Measurements from ENCODE around the gene LRBA.
"Not testable (repeated sequence)": the region's sequence is repeated elsewhere in the genome, so short reads cannot be mapped to it uniquely, and the experiment has no call there.

Gene LRBA

DNA sequence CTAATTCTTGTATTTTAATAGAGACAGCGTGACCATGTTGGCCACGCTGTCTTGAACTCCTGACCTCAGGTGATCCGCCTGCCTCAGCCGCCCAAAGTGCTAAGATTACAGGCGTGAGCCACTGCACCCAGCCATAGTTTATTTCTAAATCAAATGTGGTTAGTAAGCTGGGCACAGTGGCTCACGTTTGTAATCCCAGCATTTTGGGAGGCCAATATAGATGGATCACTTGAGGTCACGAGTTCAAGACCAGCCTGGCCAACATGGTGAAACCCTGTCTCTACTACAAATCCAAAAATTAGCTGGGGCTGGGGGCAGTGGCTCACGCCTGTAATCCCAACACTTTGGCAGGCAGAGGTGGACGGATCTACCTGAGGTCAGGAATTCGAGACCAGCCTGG lies 13.9 kb upstream of the LRBA start:
- intact Hi-C loops (cut with DNase I): not testable (repeated sequence)
- DNase-seq: peak in 1 of 42 donors; percentile 13

- DNase-seq: no peak
- intact Hi-C loops (cut with DNase I): no loop called here
These were observed 10.7 kb upstream of the LRBA start for GRCh38 chr4:151025759-151026158.

DNA sequence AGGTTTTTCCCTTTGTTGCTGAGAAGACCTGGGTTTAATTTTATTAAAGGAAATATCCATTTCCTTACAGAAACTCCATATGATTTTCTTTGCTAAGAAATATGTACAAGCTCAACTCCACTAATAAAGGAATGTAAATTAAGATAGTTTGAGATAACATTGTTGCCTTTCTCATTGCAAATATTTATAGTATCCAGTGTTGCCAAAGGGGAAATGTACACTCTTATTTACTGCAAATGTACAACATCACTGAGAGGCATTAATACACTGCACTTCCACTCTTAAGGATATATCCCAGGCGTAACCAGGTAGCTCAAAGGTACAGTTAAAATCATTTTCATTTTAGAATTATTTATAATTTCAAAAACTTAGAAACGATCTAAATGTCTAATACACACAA lies 7.5 kb upstream of the LRBA start:
- intact Hi-C loops (cut with DNase I): no loop called here
- DNase-seq: no peak

- no peak for DNase-seq
- intact Hi-C loops (cut with DNase I): no loop called here
These were observed 6.7 kb upstream of the LRBA start for GRCh38 chr4:151021637-151022334.

GRCh38 chr4:151015459-151016347 lies 619 bp upstream of the LRBA start:
- intact Hi-C loops (cut with DNase I): loop anchor here (10.0 kb wide), 1 partner anchor 79 kb away; the partner anchor contains the start of gene RPS3A
- peak; percentile 64 to 93 (median 84) for DNase-seq

- no peak for DNase-seq
- intact Hi-C loops (cut with DNase I): loop anchor here (10.0 kb wide), 1 partner anchor 81 kb away; the partner anchor contains the start of gene RPS3A
These were observed 1.1 kb downstream of the LRBA start for GRCh38 chr4:151013944-151014343.

- intact Hi-C loops (cut with DNase I): loop anchor here (10.0 kb wide), 1 partner anchor 81 kb away; the partner anchor contains the start of gene RPS3A
- DNase-seq: no peak
These were observed 1.6 kb downstream of the LRBA start for GRCh38 chr4:151013491-151013890.

DNA sequence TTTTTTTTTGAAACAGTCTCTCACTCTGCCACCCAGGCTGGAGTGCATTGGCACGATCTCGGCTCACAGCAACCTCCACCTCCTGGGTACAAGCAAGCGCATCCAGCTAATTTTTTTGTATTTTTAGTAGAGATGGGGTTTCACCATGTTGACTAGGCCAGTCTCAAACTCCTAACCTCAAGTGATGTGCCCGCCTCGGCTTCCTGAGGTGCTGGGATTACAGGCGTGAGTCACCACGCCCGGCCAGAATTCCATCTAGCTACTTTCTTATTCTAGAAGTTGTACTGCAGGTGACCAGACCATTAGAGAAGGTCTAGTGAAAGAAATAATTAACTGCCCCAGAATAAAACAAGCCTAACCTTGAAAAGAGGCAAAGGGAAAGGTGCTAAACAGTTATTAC lies 2.3 kb downstream of the LRBA start:
- intact Hi-C loops (cut with DNase I): loop anchor here (10.0 kb wide), 1 partner anchor 82 kb away; the partner anchor contains the start of gene RPS3A
- peak in 6 of 42 donors; percentile 5 to 28 (median 14) for DNase-seq

- intact Hi-C loops (cut with DNase I): loop anchor here (10.0 kb wide), 1 partner anchor 82 kb away; the partner anchor contains the start of gene RPS3A
These were observed 2.7 kb downstream of the LRBA start for GRCh38 chr4:151012376-151012775.

DNA sequence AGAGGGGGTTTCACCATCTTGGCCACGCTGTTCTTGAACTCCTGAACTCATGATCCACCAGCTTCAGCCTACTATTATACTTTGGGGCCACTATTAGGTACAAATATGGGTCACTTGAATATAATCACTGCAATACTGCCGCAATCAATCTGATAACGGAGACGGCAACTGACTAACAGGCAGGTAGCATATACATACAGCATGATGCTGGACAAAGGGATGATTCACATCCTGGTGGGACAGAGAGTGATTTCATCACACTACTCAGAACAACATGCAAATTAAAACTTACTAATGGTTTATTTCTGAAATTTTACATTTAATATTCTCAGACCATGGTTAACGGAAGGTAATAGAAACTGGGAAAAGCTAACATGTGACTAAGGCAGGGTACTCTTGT lies 10.9 kb downstream of the LRBA start:
- no peak for DNase-seq
- intact Hi-C loops (cut with DNase I): no loop called here

More at GRCh38 chr4:151012376-151012775, 2.7 kb downstream of the LRBA start:
- DNase-seq: no peak

GRCh38 chr4:151000747-151001429 lies 14.2 kb downstream of the LRBA start:
- intact Hi-C loops (cut with DNase I): no loop called here
- DNase-seq: peak in 1 of 42 donors; percentile 25

DNA sequence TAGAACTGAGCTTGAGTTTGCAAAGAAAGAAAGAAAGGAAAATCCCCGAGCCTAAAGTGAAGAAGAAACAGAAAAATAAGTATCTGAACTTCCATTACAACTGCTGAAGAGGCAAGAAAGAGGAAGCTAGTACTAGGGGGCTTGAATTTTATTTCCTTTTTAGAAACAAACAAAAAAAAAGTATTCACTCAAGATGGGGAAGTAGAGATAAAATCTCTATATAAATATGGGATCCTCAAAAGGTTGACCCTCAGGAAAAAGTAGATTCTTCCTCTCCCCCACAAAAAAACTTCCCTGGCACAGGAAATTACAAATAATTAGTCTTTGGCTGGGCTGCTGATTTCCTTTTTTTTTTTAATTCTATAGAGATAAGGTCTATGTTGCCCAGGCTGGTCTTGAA lies 16.0 kb downstream of the LRBA start:
- intact Hi-C loops (cut with DNase I): no loop called here
- DNase-seq: no peak

GRCh38 chr4:150997141-150997540 lies 17.9 kb downstream of the LRBA start:
- no peak for DNase-seq

GRCh38 chr4:150994721-150995120 lies 20.4 kb downstream of the LRBA start:
- intact Hi-C loops (cut with DNase I): no loop called here
- DNase-seq: no peak

More at GRCh38 chr4:150997141-150997540, 17.9 kb downstream of the LRBA start:
- intact Hi-C loops (cut with DNase I): no loop called here

DNA sequence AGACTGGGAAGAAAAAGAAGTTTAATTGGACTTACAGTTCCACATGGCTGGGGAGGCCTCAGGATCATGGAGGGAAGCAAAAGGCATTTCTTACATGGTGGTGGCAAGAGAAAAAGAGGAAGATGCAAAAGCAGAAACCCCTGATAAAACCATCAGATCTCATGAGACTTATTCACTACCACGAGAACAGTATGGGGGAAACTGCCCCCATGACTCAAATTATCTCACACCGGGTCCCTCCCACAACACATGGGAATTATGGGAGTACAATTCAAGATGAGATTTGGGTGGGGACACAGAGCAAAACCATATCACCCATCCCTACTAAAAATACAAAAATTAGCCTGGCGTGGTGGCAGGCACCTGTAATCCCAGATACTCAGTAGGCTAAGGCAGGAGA lies 21.5 kb downstream of the LRBA start:
- intact Hi-C loops (cut with DNase I); DNase-seq: not testable (repeated sequence)

GRCh38 chr4:150990993-150991392 lies 24.1 kb downstream of the LRBA start:
- intact Hi-C loops (cut with DNase I): no loop called here
- no peak for DNase-seq

DNA sequence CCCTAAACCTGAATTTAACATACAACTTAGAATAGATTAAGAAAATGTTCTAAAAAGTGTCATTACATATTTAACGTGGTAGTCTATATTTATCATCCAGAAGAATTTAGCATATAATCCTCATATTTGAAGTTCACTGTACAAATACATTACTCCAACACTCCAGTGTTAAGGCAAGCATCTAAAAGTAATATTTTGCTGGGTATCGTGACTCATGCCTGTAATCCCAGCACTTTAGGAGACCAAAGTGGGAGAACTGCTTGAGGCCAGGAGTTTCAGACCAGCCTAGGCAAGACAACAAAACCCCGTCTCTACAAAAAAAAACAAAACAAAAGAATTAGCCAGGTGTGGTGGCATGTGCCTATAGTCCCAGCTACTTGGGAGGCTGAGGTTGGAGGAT lies 24.8 kb downstream of the LRBA start:
- no peak for DNase-seq
- intact Hi-C loops (cut with DNase I): no loop called here

DNA sequence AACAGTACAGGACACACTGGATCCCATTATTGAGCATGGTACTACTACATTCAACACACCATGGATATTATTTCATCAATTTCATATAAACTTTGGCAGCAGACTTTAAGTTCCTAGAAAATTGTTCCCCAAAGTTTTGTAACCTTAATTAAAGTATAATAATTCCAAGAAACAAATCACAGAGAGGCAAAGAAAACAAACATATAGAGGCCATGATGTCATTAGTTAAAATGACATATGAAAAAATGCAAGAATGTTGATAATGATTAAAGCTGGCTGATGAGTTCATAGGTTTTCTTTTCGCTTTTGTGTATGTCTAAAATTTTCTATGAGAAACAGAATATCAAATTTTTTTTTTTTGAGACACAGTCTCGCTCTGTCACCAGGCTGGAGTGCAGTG lies 26.8 kb downstream of the LRBA start:
- intact Hi-C loops (cut with DNase I): no loop called here
- DNase-seq: no peak

DNA sequence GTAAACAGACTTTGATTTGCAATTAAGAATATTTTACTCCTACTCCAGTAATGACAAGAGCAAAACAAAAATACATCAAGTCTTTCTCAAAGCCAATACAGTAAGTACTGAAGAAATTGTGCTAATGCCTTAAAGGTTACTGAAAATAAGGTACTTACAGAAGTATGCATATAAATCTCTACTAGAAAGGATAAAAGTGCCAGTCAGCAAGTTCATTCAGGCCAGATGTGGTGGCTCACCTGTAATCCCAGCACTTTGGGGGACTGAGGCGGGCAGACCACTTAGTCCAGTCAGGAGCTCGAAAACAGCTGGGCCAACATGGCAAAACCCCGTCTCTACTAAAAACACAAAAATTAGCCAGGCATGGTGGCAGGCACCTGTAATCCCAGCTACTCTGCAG lies 27.9 kb downstream of the LRBA start:
- intact Hi-C loops (cut with DNase I): no loop called here
- no peak for DNase-seq
